CD8-positive, alpha-beta memory T cell (primary cell): Measurements from ENCODE around the gene ESRRB. TPM values are rescaled to one million over a fixed set of nuclear protein-coding genes. Genes with fewer than 3 reads are reported as not detected.
A peak's percentile ranks its signal among the peaks of the same experiment; 100 is the strongest.
"Not testable (repeated sequence)": the region's sequence is repeated elsewhere in the genome, so short reads cannot be mapped to it uniquely, and the experiment has no call there.

Experiments
- CTCF ChIA-PET: fragments of 350-600 bp; sonication (Branson Sonifier 250); formaldehyde crosslinking; loops from one replicate; lab custom pipeline; 2021; ENCODE audit warnings: antibody characterized with exemption; lab: Charles Lee
- POLR2A ChIA-PET: fragments of 350-600 bp; sonication (Branson Sonifier 250); formaldehyde crosslinking; loops from one replicate; lab custom pipeline; 2021; ENCODE audit warnings: antibody characterized with exemption; lab: Charles Lee
- DNase-seq, 5 donors: peaks; one replicate each; pipeline versions ENCODE4 v3.0.0 to v3.0.0-alpha.2; 2020 to 2022; ENCODE audit warnings: mixed read lengths in 1 of 5
- H3K27ac ChIP-seq: one replicate; pipeline ENCODE4 v1.7.0; 2013; ENCODE audit warnings: low read depth, mild to moderate bottlenecking, low read length, moderate library complexity
- H3K27me3 ChIP-seq: 2 replicates; pipeline ENCODE4 v1.7.0; 2013; ENCODE audit warnings: low read length, mild to moderate bottlenecking; ENCODE audit not compliant: insufficient read depth, poor library complexity, severe bottlenecking
- H3K36me3 ChIP-seq: 2 replicates; pipeline ENCODE4 v1.7.0; 2013; ENCODE audit warnings: mild to moderate bottlenecking, low read length, moderate library complexity; ENCODE audit not compliant: insufficient read depth
- H3K4me1 ChIP-seq: 2 replicates; pipeline ENCODE4 v1.7.0; 2013; ENCODE audit warnings: mild to moderate bottlenecking, low read length, moderate library complexity; ENCODE audit not compliant: insufficient read depth
- H3K4me3 ChIP-seq: 2 replicates; pipeline ENCODE4 v1.7.0; 2013; ENCODE audit warnings: mild to moderate bottlenecking, low read length
- H3K9me3 ChIP-seq: 2 replicates; pipeline ENCODE4 v1.7.0; 2013; ENCODE audit warnings: mild to moderate bottlenecking, low read length
- H3K27ac Mint-ChIP-seq, 8 donors: one replicate each; pipeline ENCODE4 v1.8.0; 2020 to 2021; ENCODE audit warnings: mixed read lengths in 8 of 8, mild to moderate bottlenecking in 6 of 8, inconsistent platforms in 3 of 8, moderate library complexity in 3 of 8
- H3K27me3 Mint-ChIP-seq, 2 donors: one replicate each; pipeline ENCODE4 v1.8.0; 2020 to 2021; ENCODE audit warnings: mixed read lengths in 2 of 2, mild to moderate bottlenecking in 1 of 2, moderate library complexity in 1 of 2
- H3K36me3 Mint-ChIP-seq, 3 donors: one replicate each; pipeline ENCODE4 v1.8.0; 2020 to 2021; ENCODE audit warnings: mixed read lengths in 3 of 3, inconsistent platforms in 1 of 3, mild to moderate bottlenecking in 1 of 3
- H3K4me1 Mint-ChIP-seq, 3 donors: one replicate each; pipeline ENCODE4 v1.8.0; 2020 to 2021; ENCODE audit warnings: mixed read lengths in 3 of 3, inconsistent platforms in 1 of 3, mild to moderate bottlenecking in 1 of 3
- H3K4me3 Mint-ChIP-seq, 7 donors: one replicate each; pipeline ENCODE4 v1.8.0; 2020 to 2021; ENCODE audit warnings: mixed read lengths in 7 of 7, mild to moderate bottlenecking in 6 of 7, moderate library complexity in 4 of 7, inconsistent platforms in 2 of 7
- H3K9me3 Mint-ChIP-seq, 5 donors: one replicate each; pipeline ENCODE4 v1.8.0; 2020 to 2022; ENCODE audit warnings: mixed read lengths in 5 of 5, mild to moderate bottlenecking in 3 of 5, moderate library complexity in 2 of 5, inconsistent platforms in 1 of 5
- polyA plus RNA-seq: library from polyadenylated mRNA; unstranded; fragments of 300-500 nt; fragmentation: Illumina TruSeq; gene quantifications from one replicate; pipeline ENCODE4 v1.2.3, GENCODE V29; 2021
- total RNA-seq, 2 experiments: library from RNA; stranded (reverse); gene quantifications; one replicate each; pipeline ENCODE4 v1.2.3, GENCODE V29; 2021

ESRRB gene
- total and polyA plus RNA-seq, 3 experiments from 2014 or later = not detected

DNA sequence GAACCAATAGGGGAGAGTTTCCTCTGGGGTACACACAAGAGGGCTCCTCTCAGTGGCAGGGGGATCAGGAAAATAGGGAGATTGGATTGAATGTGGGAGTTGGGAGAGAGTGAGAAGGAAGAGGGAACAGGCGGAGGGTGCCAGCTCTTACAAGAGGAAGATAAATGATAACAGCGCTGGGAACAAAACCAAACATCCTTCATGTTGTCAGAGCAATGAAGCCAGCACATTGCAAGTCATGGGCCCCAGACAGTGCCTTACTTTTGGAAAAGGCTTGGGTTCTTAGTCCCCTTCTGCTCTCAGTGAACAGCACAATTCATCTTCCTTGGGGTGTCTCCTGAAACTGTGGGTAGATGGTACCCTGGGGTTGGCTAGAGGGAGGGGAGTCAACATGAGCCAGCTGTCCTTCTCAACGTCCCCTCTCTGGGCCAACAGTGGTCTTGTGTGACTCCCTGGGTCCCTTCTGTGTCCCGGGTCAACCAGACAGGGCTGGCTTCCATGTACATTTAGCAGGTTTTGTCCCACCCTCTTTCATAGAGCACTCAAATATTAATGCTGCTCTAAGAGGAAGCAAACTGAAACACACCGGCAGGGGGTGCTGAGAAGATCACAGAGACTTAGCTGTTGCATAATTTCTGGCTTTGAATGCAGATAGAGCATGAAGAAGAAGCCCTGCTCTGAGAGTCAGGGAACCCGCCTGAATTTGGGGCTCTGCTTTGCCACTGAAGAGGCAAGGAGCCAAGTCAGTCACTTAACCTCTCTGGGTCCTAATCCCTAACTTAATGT, 138.5 kb downstream of the ESRRB start:
- H3K4me3 ChIP-seq = no peak overlapping the region
- H3K4me1 ChIP-seq = no peaks in the 10 kb centered on the region
- no peaks in the 10 kb centered on the region for H3K36me3 ChIP-seq
- no peak overlapping the region for H3K27ac Mint-ChIP-seq
- no peaks in the 10 kb centered on the region for H3K36me3 Mint-ChIP-seq
- no peaks in the 10 kb centered on the region for H3K9me3 Mint-ChIP-seq
- DNase-seq = no peak
- H3K4me1 Mint-ChIP-seq = no peaks in the 10 kb centered on the region
- H3K27me3 ChIP-seq = peaks cover 3% of the 10 kb centered on the region
- ChIA-PET POLR2A (no interaction called here), CTCF (no interaction called here)
- no peak overlapping the region for H3K4me3 Mint-ChIP-seq
- H3K27me3 Mint-ChIP-seq = peaks cover 5 to 47% of the 10 kb centered on the region in 2 donors
- H3K9me3 ChIP-seq = no peaks in the 10 kb centered on the region
- H3K27ac ChIP-seq = no peak overlapping the region

DNA sequence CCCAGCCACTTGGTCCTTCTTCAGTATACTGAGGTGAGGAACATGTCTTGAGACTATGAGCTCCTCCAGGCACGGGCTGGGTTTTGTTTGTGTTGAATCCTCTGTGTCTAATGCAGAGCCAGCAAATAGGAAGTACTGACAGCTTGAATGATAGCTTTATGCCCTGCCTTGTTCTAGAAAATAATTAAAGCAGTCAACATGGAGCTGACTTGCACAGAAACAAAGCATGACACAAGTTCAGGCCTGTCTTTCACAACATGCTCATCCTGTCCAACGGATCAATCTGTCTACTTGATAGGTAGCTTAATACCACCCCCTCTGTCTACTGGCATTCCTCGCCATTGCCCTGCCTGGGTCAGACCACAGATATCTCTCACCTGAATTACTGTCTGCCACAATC, 140.9 kb downstream of the ESRRB start:
- no peaks in the 10 kb centered on the region for H3K4me1 ChIP-seq
- H3K27ac Mint-ChIP-seq = no peak overlapping the region
- no peaks in the 10 kb centered on the region for H3K36me3 Mint-ChIP-seq
- CTCF ChIA-PET = no interaction called here
- DNase-seq = no peak
- no peak overlapping the region for H3K4me3 ChIP-seq
- H3K4me3 Mint-ChIP-seq = no peak overlapping the region
- H3K9me3 ChIP-seq = no peaks in the 10 kb centered on the region
- H3K27me3 Mint-ChIP-seq = peaks cover 5 to 37% of the 10 kb centered on the region in 2 donors
- no peak overlapping the region for H3K27ac ChIP-seq
- peaks cover 5 to 6% (median 5%) of the 10 kb centered on the region in 5 donors for H3K9me3 Mint-ChIP-seq
- POLR2A ChIA-PET = no interaction called here
- H3K4me1 Mint-ChIP-seq = no peaks in the 10 kb centered on the region
- H3K27me3 ChIP-seq = peaks cover 3% of the 10 kb centered on the region
- no peaks in the 10 kb centered on the region for H3K36me3 ChIP-seq

GRCh38 chr14:76518366-76518765, 142.4 kb downstream of the ESRRB start:
- H3K9me3 ChIP-seq = no peaks in the 10 kb centered on the region
- no peaks in the 10 kb centered on the region for H3K36me3 ChIP-seq
- peaks cover 3% of the 10 kb centered on the region for H3K27me3 ChIP-seq
- peaks cover 7 to 37% of the 10 kb centered on the region in 2 donors for H3K27me3 Mint-ChIP-seq
- ChIA-PET POLR2A (no interaction called here), CTCF (no interaction called here)
- no peak overlapping the region for H3K4me3 Mint-ChIP-seq
- no peaks in the 10 kb centered on the region for H3K4me1 Mint-ChIP-seq
- DNase-seq = no peak
- no peak overlapping the region for H3K27ac Mint-ChIP-seq
- H3K4me1 ChIP-seq = no peaks in the 10 kb centered on the region
- no peak overlapping the region for H3K27ac ChIP-seq
- H3K9me3 Mint-ChIP-seq = peaks cover 10 to 17% (median 14%) of the 10 kb centered on the region in 5 donors
- no peaks in the 10 kb centered on the region for H3K36me3 Mint-ChIP-seq
- no peak overlapping the region for H3K4me3 ChIP-seq

DNA sequence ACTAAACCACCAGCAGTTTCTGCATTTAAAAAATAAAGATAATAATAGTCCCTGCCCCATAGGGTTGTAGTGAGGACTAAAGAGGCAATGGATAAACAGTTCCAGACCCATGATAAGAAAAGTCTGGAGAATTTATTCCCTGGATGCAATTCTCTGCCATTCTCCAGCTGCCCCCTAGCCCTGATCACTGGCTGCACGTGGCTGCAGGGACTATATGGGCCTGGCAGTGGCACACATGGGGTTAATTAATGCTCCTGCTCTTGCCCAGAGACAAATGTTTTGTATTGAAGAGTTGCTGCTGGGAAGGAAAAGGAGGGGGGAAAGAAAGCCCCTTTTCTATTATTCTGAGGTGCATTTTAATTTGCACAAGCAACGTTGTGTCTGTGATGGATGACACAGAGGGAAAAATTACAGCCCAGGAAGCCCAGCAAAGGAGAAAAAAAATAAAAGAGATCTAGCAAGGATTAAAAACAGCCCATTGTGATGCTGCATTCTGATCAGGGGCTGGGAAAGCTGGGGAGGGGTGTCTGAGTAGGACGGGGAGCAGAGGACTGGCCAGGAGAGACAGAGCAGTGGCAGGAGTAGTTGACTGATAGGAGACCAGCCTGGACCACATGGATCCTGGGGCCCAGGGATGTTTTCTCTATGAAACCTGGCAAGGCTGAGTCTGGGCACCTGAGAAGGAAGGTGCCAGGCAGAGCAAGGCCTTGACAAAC, 149.3 kb downstream of the ESRRB start:
- no peaks in the 10 kb centered on the region for H3K4me1 Mint-ChIP-seq

GRCh38 chr14:76531085-76531484, 155.1 kb downstream of the ESRRB start:
- Mint-ChIP-seq H3K9me3 (no peaks in the 10 kb centered on the region), H3K4me1 (no peaks in the 10 kb centered on the region), H3K36me3 (no peaks in the 10 kb centered on the region), H3K27ac (peak overlapping the region in 1 of 8 donors; percentile 79), H3K27me3 (peaks cover 5 to 15% of the 10 kb centered on the region in 2 donors), H3K4me3 (no peak overlapping the region)
- Histone ChIP-seq H3K9me3 (no peaks in the 10 kb centered on the region), H3K27me3 (no peaks in the 10 kb centered on the region), H3K4me1 (no peaks in the 10 kb centered on the region), H3K36me3 (no peaks in the 10 kb centered on the region), H3K4me3 (no peak overlapping the region), H3K27ac (no peak overlapping the region)
- CTCF ChIA-PET = no interaction called here
- no peak for DNase-seq
- POLR2A ChIA-PET = no interaction called here

More for the DNA sequence above, 149.3 kb downstream of the ESRRB start:
- Histone ChIP-seq H3K4me1 (no peaks in the 10 kb centered on the region), H3K27ac (no peak overlapping the region), H3K9me3 (no peaks in the 10 kb centered on the region), H3K27me3 (no peaks in the 10 kb centered on the region), H3K36me3 (no peaks in the 10 kb centered on the region), H3K4me3 (no peak overlapping the region)
- H3K36me3 Mint-ChIP-seq = no peaks in the 10 kb centered on the region
- no peak overlapping the region for H3K27ac Mint-ChIP-seq
- CTCF ChIA-PET = no interaction called here
- no peak overlapping the region for H3K4me3 Mint-ChIP-seq
- POLR2A ChIA-PET = no interaction called here
- no peak for DNase-seq
- H3K27me3 Mint-ChIP-seq = peaks cover 7 to 35% of the 10 kb centered on the region in 2 donors
- H3K9me3 Mint-ChIP-seq = peaks cover 10 to 20% (median 13%) of the 10 kb centered on the region in 5 donors

DNA sequence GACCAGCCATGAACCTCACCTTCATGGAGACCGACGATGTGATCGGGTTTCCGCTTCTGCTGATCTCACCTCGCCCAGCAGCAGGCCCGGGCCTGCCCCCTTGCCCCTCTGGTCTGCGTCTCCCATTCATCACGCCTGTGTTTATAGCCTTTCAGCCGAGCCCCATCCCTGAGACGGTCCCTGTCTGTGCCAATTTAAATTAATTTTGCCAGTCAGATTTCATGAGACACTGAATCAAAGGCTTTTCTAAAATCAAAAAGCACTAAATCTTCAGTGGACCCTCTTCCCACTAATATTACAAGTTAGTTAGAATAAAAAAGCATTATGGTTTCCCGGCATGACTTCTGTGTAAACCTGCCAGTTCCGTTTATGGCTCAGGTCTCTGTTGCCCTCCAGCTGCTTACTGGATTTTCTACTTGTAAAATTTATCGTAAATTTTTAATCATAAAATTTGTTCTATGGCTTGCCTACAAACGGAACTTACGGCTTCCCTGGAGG, 155.9 kb downstream of the ESRRB start:
- H3K27ac ChIP-seq = no peak overlapping the region

GRCh38 chr14:76536636-76537035, 160.7 kb downstream of the ESRRB start:
- H3K9me3 Mint-ChIP-seq, H3K27me3 ChIP-seq, H3K9me3 ChIP-seq, H3K36me3 Mint-ChIP-seq, H3K4me3 Mint-ChIP-seq, H3K4me3 ChIP-seq, H3K4me1 ChIP-seq, H3K27ac Mint-ChIP-seq, H3K27ac ChIP-seq, H3K36me3 ChIP-seq, CTCF ChIA-PET, DNase-seq, H3K4me1 Mint-ChIP-seq, POLR2A ChIA-PET: not testable (repeated sequence)
- peaks cover 12 to 17% of the 10 kb centered on the region in 2 donors for H3K27me3 Mint-ChIP-seq

More for the DNA sequence above, 155.9 kb downstream of the ESRRB start:
- no peaks in the 10 kb centered on the region for H3K36me3 Mint-ChIP-seq
- Histone ChIP-seq H3K4me1 (no peaks in the 10 kb centered on the region), H3K27me3 (no peaks in the 10 kb centered on the region), H3K4me3 (no peak overlapping the region), H3K36me3 (no peaks in the 10 kb centered on the region), H3K9me3 (no peaks in the 10 kb centered on the region)
- POLR2A ChIA-PET = no interaction called here
- peaks cover 5 to 15% of the 10 kb centered on the region in 2 donors for H3K27me3 Mint-ChIP-seq
- H3K9me3 Mint-ChIP-seq = no peaks in the 10 kb centered on the region
- H3K4me1 Mint-ChIP-seq = no peaks in the 10 kb centered on the region
- no peak overlapping the region for H3K27ac Mint-ChIP-seq
- DNase-seq = no peak
- CTCF ChIA-PET = no interaction called here
- no peak overlapping the region for H3K4me3 Mint-ChIP-seq

- Histone ChIP-seq H3K4me1 (no peaks in the 10 kb centered on the region), H3K36me3 (no peaks in the 10 kb centered on the region), H3K27ac (no peak overlapping the region), H3K27me3 (no peaks in the 10 kb centered on the region), H3K9me3 (no peaks in the 10 kb centered on the region), H3K4me3 (no peak overlapping the region)
- no peak for DNase-seq
- Mint-ChIP-seq H3K4me3 (no peak overlapping the region), H3K9me3 (no peaks in the 10 kb centered on the region), H3K36me3 (no peaks in the 10 kb centered on the region), H3K27ac (peak overlapping the region in 1 of 8 donors; percentile 52), H3K4me1 (no peaks in the 10 kb centered on the region), H3K27me3 (peaks cover 12 to 15% of the 10 kb centered on the region in 2 donors)
- CTCF ChIA-PET = no interaction called here
- POLR2A ChIA-PET = no interaction called here
These were observed 162.1 kb downstream of the ESRRB start for GRCh38 chr14:76537906-76538647.
